Measurements from ENCODE around the gene RIBC2. TPM values are rescaled to one million over a fixed set of nuclear protein-coding genes. Genes with fewer than 3 reads are reported as not detected.
"Not testable (repeated sequence)": the region's sequence is repeated elsewhere in the genome, so short reads cannot be mapped to it uniquely, and the experiment has no call there.

RIBC2 gene
- total and polyA plus RNA-seq, 11 donors, result 0.07 to 1.0 TPM; not detected in 9

DNA sequence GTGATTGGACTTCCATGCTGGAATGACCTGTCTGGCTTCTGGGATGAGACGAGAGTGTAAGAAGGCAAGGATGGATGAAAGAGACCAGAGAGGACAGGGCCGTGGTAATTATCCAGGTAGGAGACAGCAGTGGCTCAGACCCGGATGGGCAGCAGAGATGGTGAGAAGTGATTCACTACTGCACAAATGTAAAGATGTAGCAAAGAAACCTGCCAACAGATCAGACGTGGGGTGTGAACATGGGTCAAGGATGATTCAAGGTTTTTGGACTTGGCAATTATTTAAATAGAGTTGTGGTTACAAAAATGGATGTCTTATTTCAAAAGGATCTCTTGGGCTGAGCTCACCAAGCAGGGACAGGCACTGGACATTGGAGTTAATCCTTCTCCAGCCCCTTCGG is 32.7 kb downstream of the RIBC2 start:
- WGBS, 4 donors, result 88 to 94% (median 90%) methylated on average over 5 of the region's 5 CpGs
- H3K36me3 ChIP-seq, result no peaks in the 10 kb centered on the region
- intact Hi-C loops (cut with DNase I), result loop anchor here in 1 of 10 donors (10.0 kb wide), 1 partner anchor 69 kb away; no protein-coding TSS in a partner anchor
- no peak overlapping the region for H3K27ac ChIP-seq
- peaks cover 0 to 20% (median 0%) of the 10 kb centered on the region in 12 donors for H3K4me1 ChIP-seq
- no peak for TF ChIP-seq POLR2A (IDR thresholded peaks at IDR 0.05)
- TF ChIP-seq, protein P1, sequence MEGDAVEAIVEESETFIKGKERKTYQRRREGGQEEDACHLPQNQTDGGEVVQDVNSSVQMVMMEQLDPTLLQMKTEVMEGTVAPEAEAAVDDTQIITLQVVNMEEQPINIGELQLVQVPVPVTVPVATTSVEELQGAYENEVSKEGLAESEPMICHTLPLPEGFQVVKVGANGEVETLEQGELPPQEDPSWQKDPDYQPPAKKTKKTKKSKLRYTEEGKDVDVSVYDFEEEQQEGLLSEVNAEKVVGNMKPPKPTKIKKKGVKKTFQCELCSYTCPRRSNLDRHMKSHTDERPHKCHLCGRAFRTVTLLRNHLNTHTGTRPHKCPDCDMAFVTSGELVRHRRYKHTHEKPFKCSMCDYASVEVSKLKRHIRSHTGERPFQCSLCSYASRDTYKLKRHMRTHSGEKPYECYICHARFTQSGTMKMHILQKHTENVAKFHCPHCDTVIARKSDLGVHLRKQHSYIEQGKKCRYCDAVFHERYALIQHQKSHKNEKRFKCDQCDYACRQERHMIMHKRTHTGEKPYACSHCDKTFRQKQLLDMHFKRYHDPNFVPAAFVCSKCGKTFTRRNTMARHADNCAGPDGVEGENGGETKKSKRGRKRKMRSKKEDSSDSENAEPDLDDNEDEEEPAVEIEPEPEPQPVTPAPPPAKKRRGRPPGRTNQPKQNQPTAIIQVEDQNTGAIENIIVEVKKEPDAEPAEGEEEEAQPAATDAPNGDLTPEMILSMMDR (IDR thresholded peaks at IDR 0.05), result no peak
- H3K27me3 ChIP-seq, result peaks cover 0 to 4% (median 0%) of the 10 kb centered on the region in 9 donors
- ATAC-seq (no peak), DNase-seq (no peak)
- no peak overlapping the region for H3K4me3 ChIP-seq
- H3K9me3 ChIP-seq, result no peaks in the 10 kb centered on the region

- intact Hi-C loops (cut with DNase I), result loop anchor here in 1 of 10 donors (10.0 kb wide), 1 partner anchor 67 kb away; no protein-coding TSS in a partner anchor
- 89 to 94% (median 92%) methylated on average over 4 of the region's 4 CpGs for WGBS, 4 donors
- ATAC-seq, H3K36me3 ChIP-seq, H3K27me3 ChIP-seq, H3K27ac ChIP-seq, DNase-seq, H3K4me3 ChIP-seq, H3K9me3 ChIP-seq: not testable (repeated sequence)
- peaks cover 0 to 26% (median 0%) of the 10 kb centered on the region in 12 donors for H3K4me1 ChIP-seq
These were observed 34.1 kb downstream of the RIBC2 start for GRCh38 chr22:45447596-45447995.

GRCh38 chr22:45448431-45448830 is 34.9 kb downstream of the RIBC2 start:
- H3K27ac ChIP-seq, result peak overlapping the region in 1 of 12 donors; percentile 30
- peaks cover 0 to 28% (median 0%) of the 10 kb centered on the region in 12 donors for H3K4me1 ChIP-seq
- DNase-seq (peak; percentile 42 to 86 (median 64)), ATAC-seq (peak; percentile 44 to 83 (median 74))
- intact Hi-C loops (cut with DNase I), result loop anchor here in 1 of 10 donors (10.0 kb wide), 1 partner anchor 66 kb away; no protein-coding TSS in a partner anchor
- H3K4me3 ChIP-seq, result no peak overlapping the region
- TF ChIP-seq, protein P1 (IDR thresholded peaks at IDR 0.05), result no peak
- TF ChIP-seq POLR2A (IDR thresholded peaks at IDR 0.05), result no peak
- no peaks in the 10 kb centered on the region for H3K36me3 ChIP-seq
- H3K27me3 ChIP-seq, result peaks cover 0 to 4% (median 0%) of the 10 kb centered on the region in 9 donors
- 60 to 73% (median 65%) methylated on average over 9 of the region's 9 CpGs for WGBS, 4 donors
- no peaks in the 10 kb centered on the region for H3K9me3 ChIP-seq

DNA sequence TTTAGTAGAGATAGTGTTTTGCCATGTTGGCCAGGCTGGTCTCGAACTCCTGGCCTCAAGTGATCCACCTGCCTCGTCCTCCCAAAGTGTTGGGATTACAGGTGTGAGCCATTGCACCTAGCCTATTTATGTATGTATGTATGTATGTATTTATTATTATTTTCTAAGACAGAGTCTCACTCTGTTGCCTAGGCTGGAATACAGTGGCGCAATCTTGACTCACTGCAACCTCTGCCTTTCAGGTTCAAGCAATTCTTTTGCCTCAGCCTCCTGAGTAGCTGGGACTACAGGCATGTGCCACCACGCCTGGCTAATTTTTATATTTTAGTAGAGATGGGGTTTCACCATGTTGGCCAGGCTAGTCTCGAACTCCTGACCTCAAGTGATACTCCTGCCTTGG is 35.9 kb downstream of the RIBC2 start:
- 88 to 97% (median 92%) methylated on average over 5 of the region's 5 CpGs for WGBS, 4 donors

GRCh38 chr22:45450101-45450785 is 36.8 kb downstream of the RIBC2 start:
- no peaks in the 10 kb centered on the region for H3K9me3 ChIP-seq
- TF ChIP-seq, protein P1 (IDR thresholded peaks at IDR 0.05), result no peak
- no peak for TF ChIP-seq POLR2A (IDR thresholded peaks at IDR 0.05)
- peak overlapping the region in 10 of 12 donors; percentile 23 to 79 (median 58) for H3K27ac ChIP-seq
- intact Hi-C loops (cut with DNase I), result loop anchor here in 1 of 10 donors (5.0 kb wide), 1 partner anchor 52 kb away; the partner anchor contains the start of gene FBLN1
- DNase-seq (no peak), ATAC-seq (no peak)
- peaks cover 0 to 28% (median 0%) of the 10 kb centered on the region in 12 donors for H3K4me1 ChIP-seq
- 90 to 93% (median 90%) methylated on average over 10 to 16 of the region's 16 CpGs for WGBS, 4 donors
- no peaks in the 10 kb centered on the region for H3K36me3 ChIP-seq
- H3K4me3 ChIP-seq, result no peak overlapping the region
- peaks cover 0 to 4% (median 0%) of the 10 kb centered on the region in 9 donors for H3K27me3 ChIP-seq

More for the DNA sequence above, 35.9 kb downstream of the RIBC2 start:
- H3K9me3 ChIP-seq, H3K4me3 ChIP-seq, H3K27me3 ChIP-seq, H3K36me3 ChIP-seq, ATAC-seq, DNase-seq: not testable (repeated sequence)
- intact Hi-C loops (cut with DNase I), result loop anchor here in 1 of 10 donors (10.0 kb wide), 1 partner anchor 65 kb away; no protein-coding TSS in a partner anchor
- H3K27ac ChIP-seq, result peak overlapping the region in 1 of 12 donors; percentile 61
- H3K4me1 ChIP-seq, result peaks cover 0 to 28% (median 0%) of the 10 kb centered on the region in 12 donors
